Keratinocyte (primary cell): Measurements from ENCODE around the gene BGN.

ENCODE experiments used
- CTCF ChIP-seq, 3 experiments: IDR thresholded peaks in 1 of 3; conservative IDR thresholded peaks in 1 of 3; optimal IDR thresholded peaks in 1 of 3; 2 replicates in 2 of 3; 3 replicates in 1 of 3; pipeline versions ENCODE3 to v1.5.1; 2011; ENCODE audit warnings: low read length in 3 of 3, mild to moderate bottlenecking in 3 of 3, moderate library complexity in 2 of 3, control low read depth in 1 of 3, inconsistent platforms in 1 of 3; ENCODE audit not compliant: insufficient read depth in 2 of 3; ENCODE audit errors: extremely low read depth in 1 of 3
- EZH2 ChIP-seq: IDR thresholded peaks from one replicate; pipeline ENCODE4 v1.6.1; 2012; ENCODE audit warnings: inconsistent platforms, mild to moderate bottlenecking, low read length, moderate library complexity

GRCh38 chrX:153488231-153488914 is 6.4 kb upstream of the BGN start:
- TF ChIP-seq EZH2, result no peak
- no peak for TF ChIP-seq CTCF (optimal IDR thresholded peaks at IDR 0.05 in 1 of 3, IDR thresholded peaks at IDR 0.05 in 1 of 3, conservative IDR thresholded peaks at IDR 0.05 in 1 of 3; ENCODE audit: extremely low read depth in 1 of 3, insufficient read depth in 2 of 3, low read length in 3 of 3)
